Mesenteric fat pad (tissue), 1 donor: ENCODE measurements around the gene RFC1. TPM values are rescaled to one million over a fixed set of nuclear protein-coding genes. Genes with fewer than 3 reads are reported as not detected.
"Not testable (repeated sequence)": the region's sequence is repeated elsewhere in the genome, so short reads cannot be mapped to it uniquely, and the experiment has no call there.

Experiments used
- DNase-seq: peaks from one replicate; pipeline ENCODE4 v3.0.0-alpha.2; 2020; ENCODE audit warnings: low spot score
- total RNA-seq: library from RNA; stranded (reverse); fragmentation: NEBNext Ultra II Directional; extraction: Animal tissue kit (Norgen Biotek cat#: 25700); gene quantifications from one replicate; pipeline ENCODE4 v1.2.1, GENCODE V29; 2021
- donor health status: DM: yes; HTN: yes; CAD: no.

The RFC1 gene
- total RNA-seq, 1 donor from 2014 or later, result 31.4 TPM

GRCh38 chr4:39353478-39354253, 12.5 kb downstream of the RFC1 start:
- DNase-seq, result no peak

DNA sequence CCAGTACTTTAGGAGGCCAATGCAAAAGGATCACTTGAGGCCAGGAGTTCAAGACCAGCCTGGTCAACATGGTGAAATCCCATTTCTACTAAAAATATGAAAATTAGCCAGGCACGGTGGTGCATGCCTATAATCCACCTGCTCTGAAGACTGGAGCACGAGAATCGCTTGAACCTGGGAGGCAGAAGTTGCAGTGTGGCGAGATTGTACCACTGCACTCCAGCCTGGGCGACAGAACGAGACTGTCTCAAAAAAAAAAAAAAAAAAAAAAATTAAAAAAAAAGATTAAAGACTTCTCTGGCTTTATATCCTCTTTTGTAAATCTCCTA, 13.0 kb downstream of the RFC1 start:
- DNase-seq, result not testable (repeated sequence)

DNA sequence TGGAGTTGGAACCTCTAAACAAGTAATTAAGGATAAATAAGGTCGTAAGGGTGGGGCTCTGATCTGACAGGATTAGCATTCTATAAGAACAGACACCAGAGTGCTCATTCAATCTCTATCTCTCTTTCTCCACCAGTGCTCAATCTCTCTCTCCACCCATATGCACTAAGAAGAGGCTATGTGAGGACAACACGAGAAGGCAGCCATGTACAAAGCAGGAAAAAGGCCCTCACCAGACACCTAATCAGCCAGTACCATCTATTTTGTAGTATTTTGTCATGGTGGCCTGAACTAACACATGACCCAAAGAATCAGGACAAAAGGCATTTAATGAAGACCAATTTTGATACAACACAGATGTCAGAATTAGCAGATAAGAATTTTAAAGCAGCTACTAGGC, 16.8 kb downstream of the RFC1 start:
- no peak for DNase-seq

DNA sequence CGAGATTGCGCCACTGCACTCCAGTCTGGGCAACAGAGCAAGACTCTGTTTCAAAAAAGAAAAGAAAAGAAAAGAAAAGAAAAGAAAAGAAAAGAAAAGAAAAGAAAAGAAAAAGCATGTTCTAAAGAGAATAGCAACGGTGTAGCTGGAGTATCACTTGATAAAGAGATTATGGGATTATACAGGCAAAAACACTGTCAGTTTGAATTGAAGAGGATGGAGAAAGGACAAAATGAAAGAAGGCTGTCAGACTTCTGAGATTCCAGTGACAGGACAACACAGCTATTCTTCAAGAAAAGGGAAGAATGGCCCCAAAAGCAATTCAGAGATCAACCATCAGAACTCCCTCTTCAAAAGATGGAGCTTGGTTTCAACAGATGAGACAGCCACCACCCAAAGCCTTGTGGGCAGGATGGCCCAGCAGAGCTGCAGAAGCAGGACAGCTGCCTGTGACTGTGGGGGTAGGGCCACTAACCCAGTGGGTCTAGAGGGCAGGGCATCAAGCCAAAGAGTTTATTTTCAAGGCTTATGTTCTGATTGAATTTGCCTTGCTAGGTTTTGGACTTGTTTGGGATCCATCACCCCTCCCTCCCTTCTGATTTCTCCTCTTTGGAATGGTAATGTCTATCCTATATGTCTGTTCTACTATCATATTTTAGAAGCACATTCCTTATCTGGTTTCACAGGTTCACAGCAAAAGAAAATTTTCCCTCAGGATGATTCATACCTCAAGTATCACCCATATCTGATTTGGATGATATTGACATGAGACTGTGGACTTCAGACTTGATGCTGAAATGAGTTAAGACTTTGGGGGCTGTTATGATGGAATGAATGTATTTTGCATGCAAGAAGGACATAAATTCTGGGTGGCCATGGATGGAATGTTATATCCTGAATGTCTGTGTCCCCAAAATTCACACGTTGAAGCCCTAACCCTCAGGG, 17.5 kb downstream of the RFC1 start:
- no peak for DNase-seq

- no peak for DNase-seq
Measured at GRCh38 chr4:39346856-39347519, 19.2 kb downstream of the RFC1 start.

DNA sequence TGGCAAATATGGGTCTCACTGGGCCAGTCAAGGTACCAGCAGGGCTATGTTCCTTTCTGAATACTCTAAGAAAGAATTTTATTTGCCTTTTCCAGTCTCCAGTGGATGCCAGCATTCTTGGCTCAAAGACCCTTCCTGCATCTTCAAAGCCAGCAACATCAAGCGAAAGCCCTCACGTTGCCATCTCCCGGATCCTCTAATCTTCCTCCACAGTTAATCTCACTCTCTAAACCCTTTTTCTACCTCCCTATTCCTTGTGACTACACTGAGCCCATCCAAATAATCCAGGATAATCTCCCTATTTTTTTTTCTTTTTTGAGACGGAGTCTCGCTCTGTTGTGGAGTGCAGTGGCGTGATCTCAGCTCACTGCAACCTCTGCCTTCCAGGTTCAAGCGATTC, 23.4 kb downstream of the RFC1 start:
- DNase-seq, result no peak

GRCh38 chr4:39341075-39341725, 25.0 kb downstream of the RFC1 start:
- no peak for DNase-seq

DNA sequence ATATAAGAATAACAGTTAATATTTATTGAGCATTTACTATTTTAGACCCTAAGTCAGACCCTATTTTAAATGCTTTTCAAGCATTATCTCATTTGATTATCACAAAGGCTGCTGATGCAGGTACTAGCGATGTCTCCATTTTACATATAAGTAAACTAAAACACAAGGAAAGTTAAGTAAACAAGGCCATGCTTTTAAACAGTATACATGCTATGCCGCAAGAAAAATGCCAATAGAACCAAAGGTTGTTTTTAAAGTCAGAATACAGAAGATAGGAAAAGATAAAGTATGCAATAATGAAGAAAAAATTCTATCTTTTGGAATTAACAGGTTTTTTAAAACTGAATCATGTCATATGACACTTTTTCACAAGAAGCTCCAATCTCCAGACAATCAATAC, 26.2 kb downstream of the RFC1 start:
- DNase-seq, result no peak

DNA sequence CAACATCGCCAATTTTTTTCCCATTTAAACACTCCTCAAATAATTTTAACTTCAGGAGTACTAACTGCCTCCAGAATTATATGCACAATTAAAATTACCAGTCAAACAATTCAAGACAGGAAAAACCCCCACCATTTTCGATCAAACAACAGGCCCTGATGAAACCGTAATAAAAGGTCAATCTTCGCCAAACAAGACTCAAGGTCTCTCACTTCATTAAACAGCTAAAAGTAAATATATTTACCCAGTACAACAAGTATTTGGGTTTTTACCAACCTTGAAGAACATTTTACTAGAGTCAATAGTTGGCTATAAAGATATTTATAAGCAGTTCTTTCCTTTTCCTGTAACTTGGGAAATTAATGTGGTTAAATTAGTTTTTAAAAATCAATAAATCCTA, 28.3 kb downstream of the RFC1 start:
- no peak for DNase-seq

DNA sequence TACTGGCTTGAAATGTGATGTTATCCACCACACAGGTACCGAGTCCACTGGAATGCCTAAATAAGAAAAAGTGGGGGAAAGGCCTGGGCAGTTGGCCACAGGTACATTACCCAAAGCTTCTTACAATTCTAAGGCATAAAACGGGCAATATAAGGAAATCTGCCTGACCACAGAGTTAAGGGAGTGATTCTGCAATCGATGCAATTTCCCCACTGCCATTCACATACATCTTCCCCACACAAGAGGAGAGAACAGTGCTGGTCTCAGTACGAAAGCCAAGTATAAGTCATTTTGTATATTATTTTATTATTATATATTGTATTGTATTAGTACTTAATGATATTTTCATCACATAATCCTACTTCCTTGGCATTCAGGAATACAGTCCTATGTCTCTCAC, 30.6 kb downstream of the RFC1 start:
- no peak for DNase-seq

- DNase-seq, result no peak
Measured at GRCh38 chr4:39331191-39331590, 35.0 kb downstream of the RFC1 start.

GRCh38 chr4:39330353-39330752, 35.8 kb downstream of the RFC1 start:
- DNase-seq, result no peak

- no peak for DNase-seq
Measured at GRCh38 chr4:39326468-39326977, 39.6 kb downstream of the RFC1 start.

DNA sequence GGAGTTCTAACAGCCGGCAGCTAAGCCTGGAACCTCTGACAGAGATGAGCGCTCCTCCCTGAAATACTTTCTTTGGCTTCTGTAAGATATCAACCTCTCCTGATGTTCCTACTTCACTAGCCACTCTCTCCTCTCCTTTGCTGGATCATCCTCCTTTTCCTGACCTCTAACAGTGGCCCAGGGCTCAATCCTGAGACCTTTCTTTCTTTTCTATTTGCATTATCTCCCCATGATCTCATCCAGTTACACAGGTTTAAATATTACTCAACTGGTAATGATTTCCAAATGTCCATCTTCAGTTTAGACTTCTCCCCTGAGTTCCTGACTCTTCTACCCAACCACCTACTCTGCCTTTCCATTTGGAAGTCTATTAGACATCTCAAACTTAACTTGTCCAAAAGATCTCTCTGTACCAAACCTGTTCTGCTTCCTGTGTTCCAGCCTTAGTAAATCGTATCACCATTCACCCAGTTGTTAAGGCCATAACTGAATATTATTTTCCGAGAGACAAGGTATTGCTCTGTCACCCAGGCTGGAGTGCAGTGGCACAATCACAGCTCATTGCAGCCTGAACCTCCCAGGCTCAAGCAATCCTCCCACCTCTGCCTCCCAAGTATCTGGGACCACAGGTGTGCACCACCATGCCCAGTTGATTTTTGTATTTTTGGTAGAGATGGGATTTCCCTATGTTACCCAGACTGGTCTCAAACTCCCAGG, 41.1 kb downstream of the RFC1 start:
- no peak for DNase-seq

DNA sequence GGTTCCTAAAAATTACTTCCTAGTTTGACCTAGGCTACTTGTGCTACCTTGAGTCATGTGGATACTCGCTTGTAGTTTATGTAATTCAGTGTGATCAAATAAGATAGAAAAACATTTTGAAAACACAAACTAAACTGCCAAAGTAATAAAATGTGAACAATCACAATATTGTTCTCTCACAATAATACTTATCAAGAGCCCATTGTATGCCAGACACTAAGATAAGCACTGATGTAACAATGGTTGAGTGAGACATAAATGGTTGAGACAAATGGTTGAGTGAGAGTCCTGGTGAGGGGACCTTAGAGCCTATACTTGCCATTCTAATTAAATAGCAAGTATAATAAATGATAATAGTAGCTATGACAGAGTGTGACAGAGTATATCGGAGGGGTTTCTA, 41.7 kb downstream of the RFC1 start:
- DNase-seq, result no peak

GRCh38 chr4:39323821-39324220, 42.3 kb downstream of the RFC1 start:
- no peak for DNase-seq

GRCh38 chr4:39320381-39321115, 45.6 kb downstream of the RFC1 start:
- no peak for DNase-seq

GRCh38 chr4:39319676-39320075, 46.5 kb downstream of the RFC1 start:
- no peak for DNase-seq

DNA sequence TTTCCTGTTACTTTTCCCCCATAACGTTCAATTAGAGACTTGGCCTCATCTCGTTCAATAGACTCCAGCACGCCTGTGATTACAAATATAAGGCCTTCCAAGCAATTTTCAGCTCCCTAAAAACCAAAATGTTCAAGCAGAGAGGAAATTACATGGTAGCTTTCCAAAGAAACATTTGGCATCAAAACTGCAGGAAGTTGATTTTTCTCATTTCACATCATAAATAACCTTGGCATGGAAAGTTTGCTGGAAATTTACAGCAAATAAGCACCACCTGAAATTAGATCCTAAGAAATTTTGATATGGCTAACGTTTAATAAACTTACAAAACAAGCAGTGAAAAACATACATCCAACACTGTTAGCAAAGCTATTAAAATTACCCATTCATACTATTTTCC, 53.3 kb downstream of the RFC1 start:
- DNase-seq, result no peak

DNA sequence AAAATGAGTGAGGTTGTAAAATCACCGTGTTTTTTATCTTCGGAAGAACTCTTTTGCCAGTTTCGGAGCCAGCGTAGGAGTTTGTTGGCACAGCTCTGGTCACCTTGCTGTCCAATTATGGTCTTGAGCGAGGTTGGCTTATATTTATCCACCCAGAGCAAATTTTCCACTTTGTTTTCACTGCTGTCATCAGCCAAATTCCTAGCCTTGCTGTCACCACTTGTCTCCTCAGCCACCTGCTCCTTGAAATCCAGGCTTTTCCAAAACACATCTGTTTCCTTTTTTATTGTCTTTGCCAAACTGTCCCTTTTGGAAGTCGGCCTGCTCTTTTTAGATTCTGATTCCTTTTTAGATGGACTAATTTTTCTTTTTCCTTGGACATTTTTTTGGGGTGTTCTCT, 57.6 kb downstream of the RFC1 start:
- DNase-seq, result no peak
